Cardiac muscle cell (in vitro differentiated cells and primary cell): ENCODE measurements around the gene S1PR3. TPM values are rescaled to one million over a fixed set of nuclear protein-coding genes. Genes with fewer than 3 reads are reported as not detected.

Source experiments
- DNase-seq, 2 donors: peaks; one replicate each; pipeline versions ENCODE4 v3.0.0 to v3.0.0-alpha.2; 2010 to 2017; ENCODE audit warnings: low read depth in 1 of 2, low spot score in 1 of 2
- H3K27ac ChIP-seq: fragments of 200-600 bp; sonication (generic); 2 replicates; pipeline ENCODE4 v1.5.1; 2016
- H3K27me3 ChIP-seq: fragments of 200-600 bp; sonication (generic); 2 replicates; pipeline ENCODE4 v1.6.0; 2016; ENCODE audit warnings: control low read depth
- H3K36me3 ChIP-seq: fragments of 200-600 bp; sonication (generic); 2 replicates; pipeline ENCODE4 v1.5.1; 2016; ENCODE audit warnings: control low read depth
- H3K4me1 ChIP-seq: fragments of 200-600 bp; sonication (generic); 2 replicates; pipeline ENCODE4 v1.8.1; 2017; ENCODE audit warnings: low read depth, mild to moderate bottlenecking, mixed run types
- H3K4me3 ChIP-seq: fragments of 200-600 bp; sonication (generic); 2 replicates; pipeline ENCODE4 v1.5.1; 2016; ENCODE audit warnings: mild to moderate bottlenecking
- H3K9me3 ChIP-seq: fragments of 200-600 bp; sonication (generic); 2 replicates; pipeline ENCODE4 v1.5.1; 2017; ENCODE audit warnings: low read depth, mild to moderate bottlenecking, control low read depth
- CTCF ChIP-seq: IDR thresholded peaks from 2 replicates; pipeline ENCODE4 v1.5.1; 2012; ENCODE audit warnings: low read depth, mild to moderate bottlenecking, low read length
- polyA plus RNA-seq: library from polyadenylated mRNA; unstranded; fragments of >200 nt; fragmentation: Nextera tagmentation; extraction: Ambion mirVana; gene quantifications from 2 replicates; pipeline ENCODE4 v1.2.1, GENCODE V29; 2016
- total RNA-seq: library from RNA; depleted of rRNA; stranded (reverse); fragments of >200 nt; gene quantifications from 2 replicates; pipeline ENCODE4 v1.2.3, GENCODE V29; 2016

Gene S1PR3
- total and polyA plus RNA-seq, 2 experiments from 2014 or later = 10.9 to 11.3 TPM

GRCh38 chr9:88976890-88977257 is 14.4 kb upstream of the S1PR3 start:
- Histone ChIP-seq H3K36me3 (no peaks in the 10 kb centered on the region), H3K9me3 (no peaks in the 10 kb centered on the region), H3K27ac (no peak overlapping the region), H3K4me3 (no peak overlapping the region), H3K4me1 (peaks cover 6% of the 10 kb centered on the region), H3K27me3 (no peaks in the 10 kb centered on the region)
- no peak for TF ChIP-seq CTCF
- no peak for DNase-seq

- H3K4me3 ChIP-seq = no peak overlapping the region
- peaks cover 6% of the 10 kb centered on the region for H3K4me1 ChIP-seq
- no peak for DNase-seq
- TF ChIP-seq CTCF = no peak
- no peaks in the 10 kb centered on the region for H3K27me3 ChIP-seq
- no peak overlapping the region for H3K27ac ChIP-seq
- H3K9me3 ChIP-seq = no peaks in the 10 kb centered on the region
- no peaks in the 10 kb centered on the region for H3K36me3 ChIP-seq
Observed at GRCh38 chr9:88978034-88978433, 13.2 kb upstream of the S1PR3 start.

- no peak for TF ChIP-seq CTCF
- Histone ChIP-seq H3K4me3 (no peak overlapping the region), H3K9me3 (no peaks in the 10 kb centered on the region), H3K27me3 (no peaks in the 10 kb centered on the region), H3K4me1 (peaks cover 6% of the 10 kb centered on the region), H3K36me3 (no peaks in the 10 kb centered on the region), H3K27ac (no peak overlapping the region)
- no peak for DNase-seq
Observed at GRCh38 chr9:88979021-88979420, 12.2 kb upstream of the S1PR3 start.

GRCh38 chr9:88979791-88980190 is 11.5 kb upstream of the S1PR3 start:
- DNase-seq = no peak
- no peak overlapping the region for H3K4me3 ChIP-seq
- TF ChIP-seq CTCF = no peak
- H3K27me3 ChIP-seq = no peaks in the 10 kb centered on the region
- peaks cover 3% of the 10 kb centered on the region for H3K4me1 ChIP-seq
- no peaks in the 10 kb centered on the region for H3K36me3 ChIP-seq
- H3K27ac ChIP-seq = no peak overlapping the region
- H3K9me3 ChIP-seq = no peaks in the 10 kb centered on the region

- Histone ChIP-seq H3K36me3 (no peaks in the 10 kb centered on the region), H3K27me3 (no peaks in the 10 kb centered on the region), H3K4me1 (no peaks in the 10 kb centered on the region), H3K9me3 (no peaks in the 10 kb centered on the region), H3K4me3 (no peak overlapping the region), H3K27ac (no peak overlapping the region)
- DNase-seq = no peak
- no peak for TF ChIP-seq CTCF
Observed at GRCh38 chr9:88980740-88981203, 10.5 kb upstream of the S1PR3 start.
